K562 (cell line): ENCODE results near the gene SLC6A7. TPM values are rescaled to one million over a fixed set of nuclear protein-coding genes. Genes with fewer than 3 reads are reported as not detected.

Source experiments
- ARHGAP35 ChIP-seq: fragments of 450-650 bp; IDR thresholded peaks from 2 replicates; pipeline ENCODE4 v1.6.1; 2018; ENCODE audit not compliant: partially characterized antibody
- ARID3A ChIP-seq: IDR thresholded peaks from 2 replicates; pipeline ENCODE4 v1.6.1; 2012; ENCODE audit warnings: low read depth, low read length, improper control_type of control experiment, borderline replicate concordance
- ATF4 ChIP-seq: fragments of 450-650 bp; formaldehyde crosslinking; IDR thresholded peaks from 2 replicates; pipeline ENCODE4 v1.4.0; 2022; ENCODE audit warnings: mild to moderate bottlenecking, moderate library complexity
- CAMTA2 ChIP-seq: fragments of 250-450 bp; sonication (Bioruptor Pico); conservative IDR thresholded peaks from 2 replicates; pipeline ENCODE4 v1.5.1; 2022
- CEBPZ ChIP-seq: fragments of 150-350 bp; IDR thresholded peaks from 2 replicates; pipeline ENCODE4 v1.6.1; 2014; ENCODE audit warnings: low read depth, mild to moderate bottlenecking, low read length, borderline replicate concordance
- ELF2 ChIP-seq: fragments of 250-450 bp; sonication (Bioruptor Pico); IDR thresholded peaks from 2 replicates; pipeline ENCODE4 v1.5.0; 2021; ENCODE audit warnings: mild to moderate bottlenecking
- ETV6 ChIP-seq, 3 experiments: fragments of 150-350 bp in 1 of 3; sonication (generic) in 1 of 3; formaldehyde crosslinking in 1 of 3; IDR thresholded peaks; 2 replicates each; pipeline versions ENCODE4 v1.6.1 to v1.8.0; 2014 to 2022; ENCODE audit warnings: borderline replicate concordance in 2 of 3, low read depth in 2 of 3, antibody characterized with exemption in 1 of 3, low read length in 1 of 3, mild to moderate bottlenecking in 1 of 3, missing genetic modification reagents in 1 of 3
- EZH2 ChIP-seq: IDR thresholded peaks from 2 replicates; pipeline ENCODE4 v1.6.1; 2012; ENCODE audit warnings: low read depth, mild to moderate bottlenecking, inconsistent platforms, low read length, borderline replicate concordance
- GATAD2A ChIP-seq: fragments of 450-650 bp; IDR thresholded peaks from 2 replicates; pipeline ENCODE4 v1.6.1; 2017
- HINFP ChIP-seq: fragments of 450-650 bp; conservative IDR thresholded peaks from 2 replicates; pipeline ENCODE4 v1.6.1; 2016; ENCODE audit warnings: missing genetic modification characterization, low read depth, mild to moderate bottlenecking, control low read depth, missing compliant biosample characterization
- NR0B1 ChIP-seq: fragments of 450-650 bp; IDR thresholded peaks from one replicate; pipeline ENCODE4 v1.6.1; 2018; ENCODE audit warnings: mild to moderate bottlenecking, moderate library complexity; ENCODE audit not compliant: partially characterized antibody
- NR3C1 ChIP-seq: sonication (generic); formaldehyde crosslinking; IDR thresholded peaks from 2 replicates; pipeline ENCODE4 v1.8.1; 2022; ENCODE audit warnings: missing genetic modification reagents
- POLR3G ChIP-seq: IDR thresholded peaks from 2 replicates; pipeline ENCODE4 v1.6.1; 2011; ENCODE audit not compliant: insufficient read length, insufficient replicate concordance; ENCODE audit errors: extremely low read depth
- TAL1 ChIP-seq: fragments of 450-650 bp; IDR thresholded peaks from 2 replicates; pipeline ENCODE4 v1.6.1; 2016; ENCODE audit warnings: mild to moderate bottlenecking
- TEAD4 ChIP-seq, 2 experiments: sonication (generic) in 1 of 2; formaldehyde crosslinking in 1 of 2; IDR thresholded peaks; 2 replicates each; pipeline versions ENCODE4 v1.6.1 to v1.8.0; 2012 to 2022; ENCODE audit warnings: borderline replicate concordance in 1 of 2, inconsistent platforms in 1 of 2, low read length in 1 of 2, mild to moderate bottlenecking in 1 of 2, missing genetic modification reagents in 1 of 2
- YY1 ChIP-seq, 3 experiments: IDR thresholded peaks; 2 replicates each; pipeline ENCODE4 v1.6.1; 2011; ENCODE audit warnings: low read length in 2 of 3, mild to moderate bottlenecking in 2 of 3, moderate library complexity in 2 of 3, borderline replicate concordance in 1 of 3, control low read depth in 1 of 3, low read depth in 1 of 3; ENCODE audit not compliant: insufficient read depth in 3 of 3, insufficient replicate concordance in 2 of 3, control insufficient read depth in 1 of 3, insufficient read length in 1 of 3; ENCODE audit errors: extremely low read depth in 1 of 3
- ZFPM2 ChIP-seq: fragments of 250-450 bp; sonication (Bioruptor Pico); IDR thresholded peaks from 2 replicates; pipeline ENCODE4 v1.5.1; 2022; ENCODE audit warnings: mild to moderate bottlenecking
- ZNF274 ChIP-seq: IDR thresholded peaks from 2 replicates; pipeline ENCODE4 v1.6.1; 2011; ENCODE audit warnings: low read depth, mild to moderate bottlenecking, low read length, moderate library complexity, borderline replicate concordance
- polyA plus RNA-seq, 8 experiments: library from polyadenylated mRNA; depleted of rRNA in 4 of 8; stranded (reverse) in 5 of 8; unstranded in 3 of 8; fragments of >200 nt; fragmentation: Nextera tagmentation in 2 of 8; fragmentation: Illumina TruSeq in 1 of 8; extraction: Ambion mirVana in 2 of 8; extraction: Trizol in 1 of 8; gene quantifications; 2 replicates each; pipeline versions ENCODE4 v1.2.1 to v1.2.3, GENCODE V29; 2011 to 2014; ENCODE audit warnings: inconsistent platforms in 1 of 8, missing spikeins in 1 of 8
- total RNA-seq, 7 experiments: library from RNA; depleted of rRNA in 6 of 7; stranded (reverse); fragments of >200 nt in 6 of 7; fragmentation: Illumina TruSeq in 2 of 7; extraction: Trizol in 2 of 7; gene quantifications; 2 replicates each; pipeline versions ENCODE4 v1.2.1 to v1.2.3, GENCODE V29; 2011 to 2021; ENCODE audit warnings: low replicate concordance in 1 of 7

SLC6A7 gene
- total and polyA plus RNA-seq, 9 of the 15 experiments (the other 6 are each of a cell fraction or from before 2014, with no cell fraction given) = not detected

GRCh38 chr5:150142959-150143349, 46.9 kb upstream of the SLC6A7 start (continued):
- TF ChIP-seq TEAD4 (IDR thresholded peaks at IDR 0.05; ENCODE audit: low read length) = no peak
- TF ChIP-seq TEAD4 (CRISPR knock-in tag; IDR thresholded peaks at IDR 0.05; ENCODE audit: borderline replicate concordance) = no peak
- TF ChIP-seq ARHGAP35 = no peak
- no peak for TF ChIP-seq NR3C1
- TF ChIP-seq ZNF274 = no peak
- no peak for TF ChIP-seq POLR3G
- no peak for TF ChIP-seq CAMTA2 (CRISPR knock-in tag)
- no peak for TF ChIP-seq EZH2
- TF ChIP-seq GATAD2A = no peak
- TF ChIP-seq ELF2 (CRISPR knock-in tag) = no peak
- no peak for TF ChIP-seq YY1 (IDR thresholded peaks at IDR 0.05; ENCODE audit: borderline replicate concordance in 1 of 3, control insufficient read depth in 1 of 3, extremely low read depth in 1 of 3, insufficient read depth in 3 of 3, insufficient read length in 1 of 3, insufficient replicate concordance in 2 of 3, low read depth in 1 of 3, low read length in 2 of 3)
- TF ChIP-seq NR0B1 = no peak
- no peak for TF ChIP-seq CEBPZ
- TF ChIP-seq ATF4 (CRISPR knock-in tag) = peak; percentile 54; the same call in 1 of the 2 replicates
- no peak for TF ChIP-seq TAL1
- TF ChIP-seq ZFPM2 (CRISPR knock-in tag) = no peak
- TF ChIP-seq ETV6 (IDR thresholded peaks at IDR 0.05; ENCODE audit: borderline replicate concordance in 1 of 2, low read depth in 2 of 2, low read length in 1 of 2) = no peak
- no peak for TF ChIP-seq ETV6 (CRISPR knock-in tag; IDR thresholded peaks at IDR 0.05; ENCODE audit: borderline replicate concordance)
- 0 out of 2 replicates have a peak, but pooled peaks have one; percentile 18 for TF ChIP-seq ARID3A
- TF ChIP-seq HINFP = no peak
